Measurements from ENCODE around the gene FAM171A2. TPM values are rescaled to one million over a fixed set of nuclear protein-coding genes. Genes with fewer than 3 reads are reported as not detected.

FAM171A2 gene
- total RNA-seq, 2 donors from 2014 or later, result 0.35 to 0.43 TPM

- peak in 1 of 2 donors; percentile 29 for ATAC-seq
- H3K36me3 Mint-ChIP-seq, result no peaks in the 10 kb centered on the region
These were observed 54.8 kb downstream of the FAM171A2 start for GRCh38 chr17:44308865-44309264.

GRCh38 chr17:44308320-44308818, 55.3 kb downstream of the FAM171A2 start, which contains the start of gene RUNDC3A:
Gene RUNDC3A, plus strand, starts transcription at chr17:44308601. Its CDS starts 232 bp downstream, at chr17:44308833.
- H3K9me3 Mint-ChIP-seq, result no peaks in the 10 kb centered on the region
- no peak within 1 kb of the TSS for H3K27ac Mint-ChIP-seq
- ATAC-seq (peak; percentile 82 to 92), DNase-seq (ENCODE audit: low spot score in 2 of 2) (peak; percentile 67 to 86)
- no peaks in the 10 kb centered on the region for H3K36me3 Mint-ChIP-seq

More at GRCh38 chr17:44308865-44309264, 54.8 kb downstream of the FAM171A2 start:
- Mint-ChIP-seq H3K27ac (no peak overlapping the region), H3K9me3 (no peaks in the 10 kb centered on the region)
- no peak for DNase-seq (ENCODE audit: low spot score in 2 of 2)

GRCh38 chr17:44307387-44308186, 56.1 kb downstream of the FAM171A2 start:
- Mint-ChIP-seq H3K27ac (no peak overlapping the region), H3K9me3 (no peaks in the 10 kb centered on the region), H3K36me3 (no peaks in the 10 kb centered on the region)
- no peak for DNase-seq (ENCODE audit: low spot score in 2 of 2)
- peak; percentile 12 to 23 for ATAC-seq

- ATAC-seq (no peak), DNase-seq (ENCODE audit: low spot score in 2 of 2) (no peak)
- H3K27ac Mint-ChIP-seq, result no peak overlapping the region
- H3K9me3 Mint-ChIP-seq, result no peaks in the 10 kb centered on the region
- no peaks in the 10 kb centered on the region for H3K36me3 Mint-ChIP-seq
These were observed 59.0 kb downstream of the FAM171A2 start for GRCh38 chr17:44304651-44305050.

Other genes with a start within 250 kb of the FAM171A2 start
- gene HDAC5, start 240.2 kb downstream of the FAM171A2 start, total RNA-seq, result 10 to 100 TPM; 17.3 to 27.8 TPM
- gene HROB, start 221.9 kb downstream of the FAM171A2 start, total RNA-seq, result 10 to 100 TPM; 23.7 to 25.0 TPM
- under 1 TPM; 0.39 to 0.52 TPM for gene ASB16, start 193.1 kb downstream of the FAM171A2 start, total RNA-seq
- 10 to 100 TPM; 27.4 to 50.4 TPM for gene TMUB2, start 176.9 kb downstream of the FAM171A2 start, total RNA-seq
- gene ATXN7L3, start 164.0 kb downstream of the FAM171A2 start, total RNA-seq, result 10 to 100 TPM; 81.1 to 94.4 TPM
- gene UBTF, start 144.2 kb downstream of the FAM171A2 start, total RNA-seq, result 100 to 1,000 TPM; 112 to 134 TPM
- not detected for gene SLC4A1, start 95.7 kb downstream of the FAM171A2 start, total RNA-seq
- gene RUNDC3A, start 55.3 kb downstream of the FAM171A2 start, total RNA-seq, result 1 to 10 TPM; 1.0 to 1.9 TPM
- 100 to 1,000 TPM in 1 of 2 donors, 10 to 100 TPM in 1; 92.4 to 131 TPM for gene SLC25A39, start 39.0 kb downstream of the FAM171A2 start, total RNA-seq
- 10 to 100 TPM; 65.0 to 73.0 TPM for gene GRN, start 18.6 kb downstream of the FAM171A2 start, total RNA-seq
- gene ITGA2B, start 25.8 kb upstream of the FAM171A2 start, total RNA-seq, result 1 to 10 TPM; 2.6 to 3.2 TPM
- gene GPATCH8, start 139.6 kb upstream of the FAM171A2 start, total RNA-seq, result 10 to 100 TPM; 39.3 to 46.2 TPM
- under 1 TPM in 1 of 2 donors, not detected in 1; 0.27 TPM for gene FZD2, start 193.6 kb upstream of the FAM171A2 start, total RNA-seq